Measurements from ENCODE around the gene SUGCT.

GRCh38 chr7:40306596-40306995 is 171.8 kb downstream of the SUGCT start:
- TF ChIP-seq CREB3 (CRISPR knock-in tag; IDR thresholded peaks at IDR 0.05): no peak
- TF ChIP-seq CTCF (CRISPR knock-in tag; IDR thresholded peaks at IDR 0.05): no peak
- TF ChIP-seq ATF7 (IDR thresholded peaks at IDR 0.05): no peak
- TF ChIP-seq ATF7 (CRISPR knock-in tag; IDR thresholded peaks at IDR 0.05): no peak
- TF ChIP-seq ZNF20 (CRISPR knock-in tag; IDR thresholded peaks at IDR 0.05): no peak
- TF ChIP-seq ZZZ3 (CRISPR knock-in tag; IDR thresholded peaks at IDR 0.05; ENCODE audit: borderline replicate concordance): no peak
- TF ChIP-seq BHLHE40 (IDR thresholded peaks at IDR 0.05; ENCODE audit: low read length): no peak
- TF ChIP-seq ERF (CRISPR knock-in tag; IDR thresholded peaks at IDR 0.05): no peak
- no peak for TF ChIP-seq ZNF251 (CRISPR knock-in tag; IDR thresholded peaks at IDR 0.05)
- TF ChIP-seq ZNF33A (CRISPR knock-in tag; IDR thresholded peaks at IDR 0.05; ENCODE audit: borderline replicate concordance): no peak
- TF ChIP-seq NR1H2 (CRISPR knock-in tag; IDR thresholded peaks at IDR 0.05; ENCODE audit: borderline replicate concordance, low read depth): no peak
- TF ChIP-seq, protein P1, sequence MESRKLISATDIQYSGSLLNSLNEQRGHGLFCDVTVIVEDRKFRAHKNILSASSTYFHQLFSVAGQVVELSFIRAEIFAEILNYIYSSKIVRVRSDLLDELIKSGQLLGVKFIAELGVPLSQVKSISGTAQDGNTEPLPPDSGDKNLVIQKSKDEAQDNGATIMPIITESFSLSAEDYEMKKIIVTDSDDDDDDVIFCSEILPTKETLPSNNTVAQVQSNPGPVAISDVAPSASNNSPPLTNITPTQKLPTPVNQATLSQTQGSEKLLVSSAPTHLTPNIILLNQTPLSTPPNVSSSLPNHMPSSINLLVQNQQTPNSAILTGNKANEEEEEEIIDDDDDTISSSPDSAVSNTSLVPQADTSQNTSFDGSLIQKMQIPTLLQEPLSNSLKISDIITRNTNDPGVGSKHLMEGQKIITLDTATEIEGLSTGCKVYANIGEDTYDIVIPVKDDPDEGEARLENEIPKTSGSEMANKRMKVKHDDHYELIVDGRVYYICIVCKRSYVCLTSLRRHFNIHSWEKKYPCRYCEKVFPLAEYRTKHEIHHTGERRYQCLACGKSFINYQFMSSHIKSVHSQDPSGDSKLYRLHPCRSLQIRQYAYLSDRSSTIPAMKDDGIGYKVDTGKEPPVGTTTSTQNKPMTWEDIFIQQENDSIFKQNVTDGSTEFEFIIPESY (CRISPR knock-in tag; IDR thresholded peaks at IDR 0.05): no peak
- no peak for TF ChIP-seq MAX (IDR thresholded peaks at IDR 0.05)
- TF ChIP-seq JUNB (CRISPR knock-in tag; IDR thresholded peaks at IDR 0.05; ENCODE audit: borderline replicate concordance): no peak
- TF ChIP-seq, protein P2, sequence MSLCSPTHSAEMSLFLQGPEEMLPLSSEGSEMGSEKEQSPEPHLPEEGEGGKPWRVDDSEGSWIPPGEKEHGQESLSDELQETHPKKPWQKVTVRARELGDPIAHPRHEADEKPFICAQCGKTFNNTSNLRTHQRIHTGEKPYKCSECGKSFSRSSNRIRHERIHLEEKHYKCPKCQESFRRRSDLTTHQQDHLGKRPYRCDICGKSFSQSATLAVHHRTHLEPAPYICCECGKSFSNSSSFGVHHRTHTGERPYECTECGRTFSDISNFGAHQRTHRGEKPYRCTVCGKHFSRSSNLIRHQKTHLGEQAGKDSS (CRISPR knock-in tag; IDR thresholded peaks at IDR 0.05; ENCODE audit: borderline replicate concordance, low read depth): no peak
